Panc1 (cell line): Measurements from ENCODE around the gene HCLS1.

Experiments used
- CTCF ChIP-seq: fragments of 450-650 bp; IDR thresholded peaks from 2 replicates; pipeline ENCODE4 v1.5.1; 2017; ENCODE audit warnings: mild to moderate bottlenecking
- POLR2AphosphoS5 ChIP-seq: IDR thresholded peaks from 2 replicates; pipeline ENCODE4 v1.6.1; 2012; ENCODE audit warnings: mild to moderate bottlenecking, low read depth, low read length, moderate library complexity
- SIN3A ChIP-seq: IDR thresholded peaks from 2 replicates; pipeline ENCODE4 v1.6.1; 2012; ENCODE audit warnings: low read depth, mild to moderate bottlenecking, low read length, moderate library complexity, borderline replicate concordance; ENCODE audit not compliant: insufficient read depth
- TCF7L2 ChIP-seq: IDR thresholded peaks from 2 replicates; pipeline ENCODE4 v1.6.1; 2011; ENCODE audit warnings: mild to moderate bottlenecking, low read depth, low read length, inconsistent platforms

GRCh38 chr3:121681792-121682191 is 21.1 kb upstream of the HCLS1 start:
- TF ChIP-seq POLR2AphosphoS5 (no peak), TCF7L2 (no peak), CTCF (no peak), SIN3A (no peak)
